HCT116 (cell line): Measurements from ENCODE around the gene CMA1. TPM values are rescaled to one million over a fixed set of nuclear protein-coding genes. Genes with fewer than 3 reads are reported as not detected.

Source experiments
- ATAC-seq: fragments of 200-7000 bp; cut with Tn5 transposase; 2 replicates; pipeline ENCODE4 v1.9.1; 2020; ENCODE audit warnings: mild to moderate bottlenecking, moderate library complexity
- BruUV-seq: library from RNA; stranded (reverse); fragments of 400-500 nt; replicated peaks from 2 replicates; lab custom pipeline; 2021; lab: Mats Ljungman, UMichigan
- CTCF ChIA-PET: fragments of 300-600 bp; sonication (Branson Sonifier 250); formaldehyde crosslinking; loops from one replicate; lab custom pipeline; 2021; ENCODE audit warnings: antibody characterized with exemption; lab: Charles Lee
- POLR2A ChIA-PET: fragments of 300-600, 350-600 bp; sonication (Branson Sonifier 250); formaldehyde crosslinking; loops from one replicate; lab custom pipeline; 2021; ENCODE audit warnings: antibody characterized with exemption; lab: Charles Lee
- RAD21 ChIA-PET, 2 experiments: fragments of 300-600 bp; sonication (Branson Sonifier 250); formaldehyde crosslinking; loops; one replicate each; lab custom pipeline; 2023; ENCODE audit warnings: low total read pairs in 2 of 2; ENCODE audit not compliant: uncharacterized antibody in 2 of 2, unreplicated experiment in 2 of 2, low non-redundant PET in 1 of 2; lab: Charles Lee
- DNase-seq: peaks from one replicate; pipeline ENCODE4 v3.0.0-alpha.2; 2010; ENCODE audit warnings: low read depth, low spot score
- H2AFZ ChIP-seq: fragments of 200-600 bp; shearing (Covaris generic), sonication (generic); 2 replicates; pipeline ENCODE4 v1.6.1; 2017; ENCODE audit warnings: low read depth, mixed run types, mixed read lengths, antibody characterized with exemption, low read length; ENCODE audit not compliant: poor library complexity, severe bottlenecking
- H3K27ac ChIP-seq: 2 replicates; pipeline ENCODE4 v1.5.1; 2012; ENCODE audit warnings: low read depth, low read length
- H3K27me3 ChIP-seq: fragments of 200-600 bp; sonication (generic); 2 replicates; pipeline ENCODE4 v1.6.1; 2016; ENCODE audit warnings: mixed run types, low read length, mixed read lengths; ENCODE audit not compliant: insufficient read depth
- H3K36me3 ChIP-seq, 2 experiments: fragments of 200-500 bp in 1 of 2; fragments of 200-600 bp in 1 of 2; sonication (Bioruptor generic) in 1 of 2; sonication (generic) in 1 of 2; 2 replicates each; pipeline versions ENCODE4 v1.5.1 to v1.6.1; 2014 to 2016; ENCODE audit warnings: low read length in 2 of 2, inconsistent platforms in 1 of 2, mixed read lengths in 1 of 2, mixed run types in 1 of 2; ENCODE audit not compliant: insufficient read depth in 2 of 2, control insufficient read depth in 1 of 2
- H3K4me1 ChIP-seq, 2 experiments: fragments of 200-600 bp in 1 of 2; sonication (generic) in 1 of 2; 2 replicates each; pipeline versions ENCODE4 v1.5.1 to v1.6.1; 2012 to 2017; ENCODE audit warnings: low read length in 2 of 2, inconsistent platforms in 1 of 2, mild to moderate bottlenecking in 1 of 2, mixed read lengths in 1 of 2, mixed run types in 1 of 2, moderate library complexity in 1 of 2; ENCODE audit not compliant: insufficient read depth in 2 of 2, control insufficient read depth in 1 of 2
- H3K4me2 ChIP-seq: fragments of 200-600 bp; sonication (generic); 2 replicates; pipeline ENCODE4 v1.6.1; 2017; ENCODE audit warnings: mixed run types, low read length, mixed read lengths
- H3K4me3 ChIP-seq, 2 experiments: fragments of 200-600 bp in 1 of 2; sonication (generic) in 1 of 2; replicated peaks in 1 of 2; 2 replicates each; pipeline ENCODE4 v1.5.1; 2011 to 2016; ENCODE audit warnings: low read length in 2 of 2, control low read depth in 1 of 2, low read depth in 1 of 2, mild to moderate bottlenecking in 1 of 2, mixed read lengths in 1 of 2, mixed run types in 1 of 2
- H3K79me2 ChIP-seq: fragments of 200-600 bp; sonication (generic); 2 replicates; pipeline ENCODE4 v1.6.1; 2017; ENCODE audit warnings: mild to moderate bottlenecking, mixed run types, low read length, moderate library complexity, mixed read lengths; ENCODE audit not compliant: insufficient read depth
- H3K9ac ChIP-seq: fragments of 200-600 bp; sonication (generic); 2 replicates; pipeline ENCODE4 v1.6.1; 2016; ENCODE audit warnings: low read length, mixed read lengths
- H3K9me2 ChIP-seq: fragments of 200-600 bp; sonication (generic), shearing (Covaris generic); 2 replicates; pipeline ENCODE4 v1.6.1; 2017; ENCODE audit warnings: mixed run types, mild to moderate bottlenecking, moderate library complexity; ENCODE audit not compliant: insufficient read depth
- H3K9me3 ChIP-seq, 2 experiments: fragments of 200-500 bp in 1 of 2; fragments of 200-600 bp in 1 of 2; sonication (Bioruptor generic) in 1 of 2; sonication (generic) in 1 of 2; 2 replicates each; pipeline ENCODE4 v1.6.1; 2014 to 2017; ENCODE audit warnings: low read length in 2 of 2, mixed read lengths in 2 of 2, inconsistent platforms in 1 of 2, low read depth in 1 of 2, mild to moderate bottlenecking in 1 of 2, mixed run types in 1 of 2, moderate library complexity in 1 of 2; ENCODE audit not compliant: control insufficient read depth in 1 of 2, insufficient read depth in 1 of 2
- H4K20me1 ChIP-seq: fragments of 200-600 bp; sonication (generic), shearing (Covaris generic); 2 replicates; pipeline ENCODE4 v1.6.1; 2017; ENCODE audit warnings: mixed run types, mild to moderate bottlenecking, moderate library complexity; ENCODE audit not compliant: insufficient read depth
- ATF3 ChIP-seq: IDR thresholded peaks from 2 replicates; pipeline ENCODE4 v1.6.1; 2012
- CTCF ChIP-seq, 3 experiments: fragments of 200-600 bp in 1 of 3; sonication (generic) in 1 of 3; IDR thresholded peaks in 2 of 3; conservative IDR thresholded peaks in 1 of 3; 2 replicates each; pipeline ENCODE4 v1.5.1; 2012 to 2017; ENCODE audit warnings: low read depth in 2 of 3, low read length in 2 of 3, antibody characterized with exemption in 1 of 3, borderline replicate concordance in 1 of 3, control low read depth in 1 of 3, mild to moderate bottlenecking in 1 of 3, mixed read lengths in 1 of 3, mixed run types in 1 of 3, moderate library complexity in 1 of 3; ENCODE audit not compliant: insufficient read depth in 1 of 3
- EGR1 ChIP-seq: IDR thresholded peaks from 2 replicates; pipeline ENCODE4 v1.6.1; 2012; ENCODE audit warnings: low read depth
- ELF1 ChIP-seq: IDR thresholded peaks from 2 replicates; pipeline ENCODE4 v1.6.1; 2012; ENCODE audit warnings: low read depth, borderline replicate concordance
- EZH2 ChIP-seq: fragments of 200-600 bp; sonication (generic); IDR thresholded peaks from 2 replicates; pipeline ENCODE4 v1.6.1; 2017; ENCODE audit warnings: antibody characterized with exemption, mixed run types
- EZH2phosphoT487 ChIP-seq: fragments of 200-600 bp; IDR thresholded peaks from 2 replicates; pipeline ENCODE4 v1.6.1; 2018; ENCODE audit warnings: antibody characterized with exemption, borderline replicate concordance
- FOSL1 ChIP-seq: IDR thresholded peaks from 2 replicates; pipeline ENCODE4 v1.6.1; 2012; ENCODE audit warnings: low read depth
- JUND ChIP-seq: IDR thresholded peaks from 2 replicates; pipeline ENCODE4 v1.6.1; 2012
- MAX ChIP-seq: IDR thresholded peaks from 2 replicates; pipeline ENCODE4 v1.6.1; 2012
- POLR2AphosphoS5 ChIP-seq: IDR thresholded peaks from 2 replicates; pipeline ENCODE4 v1.6.1; 2011; ENCODE audit warnings: mild to moderate bottlenecking, low read depth, low read length, moderate library complexity
- RAD21 ChIP-seq: IDR thresholded peaks from 2 replicates; pipeline ENCODE4 v1.6.1; 2012; ENCODE audit warnings: low read depth, mild to moderate bottlenecking
- REST ChIP-seq: IDR thresholded peaks from 2 replicates; pipeline ENCODE4 v1.6.1; 2012; ENCODE audit warnings: low read depth
- SIN3A ChIP-seq: IDR thresholded peaks from 2 replicates; pipeline ENCODE4 v1.6.1; 2012; ENCODE audit warnings: low read depth
- SP1 ChIP-seq: IDR thresholded peaks from 2 replicates; pipeline ENCODE4 v1.6.1; 2012; ENCODE audit warnings: low read depth
- SRF ChIP-seq: IDR thresholded peaks from 2 replicates; pipeline ENCODE4 v1.6.1; 2012; ENCODE audit warnings: low read depth
- TCF7L2 ChIP-seq: IDR thresholded peaks from 2 replicates; pipeline ENCODE4 v1.7.0; 2011; ENCODE audit warnings: borderline replicate concordance, inconsistent platforms; ENCODE audit not compliant: insufficient read depth, insufficient read length; ENCODE audit errors: extremely low read depth
- YY1 ChIP-seq: IDR thresholded peaks from 2 replicates; pipeline ENCODE4 v1.6.1; 2011; ENCODE audit warnings: low read length, low read depth, moderate library complexity, mild to moderate bottlenecking; ENCODE audit not compliant: insufficient replicate concordance; ENCODE audit errors: extremely low read depth
- ZBTB33 ChIP-seq: IDR thresholded peaks from 2 replicates; pipeline ENCODE4 v1.6.1; 2011; ENCODE audit warnings: mild to moderate bottlenecking, low read length, moderate library complexity; ENCODE audit not compliant: insufficient replicate concordance; ENCODE audit errors: extremely low read depth
- ZFX ChIP-seq: fragments of 450-650 bp; IDR thresholded peaks from 2 replicates; pipeline ENCODE4 v1.6.1; 2017
- ZNF274 ChIP-seq: fragments of 200-500 bp; sonication (Bioruptor generic); IDR thresholded peaks from 2 replicates; pipeline ENCODE4 v1.6.1; 2014; ENCODE audit warnings: mild to moderate bottlenecking, low read depth, low read length, inconsistent platforms
- intact Hi-C: fragments of 100-400 bp; cut with micrococcal nuclease; formaldehyde crosslinking; loops from 2 replicates; pipeline ENCODE4 v1.10.0; 2022
- total RNA-seq: library from RNA; stranded (reverse); gene quantifications from one replicate; pipeline ENCODE4 v1.2.1, GENCODE V29; 2021; ENCODE audit not compliant: unreplicated experiment

CMA1 gene
- total RNA-seq, 1 experiment from 2014 or later, result not detected

- no peaks in the 10 kb centered on the region for H3K9me2 ChIP-seq
- RAD21 ChIA-PET, result no interaction called here
- no TSS peak for BruUV-seq
- no peak for DNase-seq
- no peaks in the 10 kb centered on the region for H3K9me3 ChIP-seq
- no peaks in the 10 kb centered on the region for H3K36me3 ChIP-seq
- H3K4me2 ChIP-seq, result no peak overlapping the region
- H3K4me1 ChIP-seq, result no peaks in the 10 kb centered on the region
- no peaks in the 10 kb centered on the region for H3K79me2 ChIP-seq
- H3K9ac ChIP-seq, result no peak overlapping the region
- H3K27ac ChIP-seq, result no peak overlapping the region
- H3K4me3 ChIP-seq, result no peak overlapping the region
- TF ChIP-seq RAD21 (no peak), FOSL1 (no peak), ATF3 (no peak), EZH2 (no peak), CTCF (IDR thresholded peaks at IDR 0.05 in 2 of 3, conservative IDR thresholded peaks at IDR 0.05 in 1 of 3; ENCODE audit: borderline replicate concordance in 1 of 3, insufficient read depth in 1 of 3, low read depth in 2 of 3, low read length in 2 of 3) (no peak), YY1 (no peak), EZH2phosphoT487 (no peak), SIN3A (no peak), ELF1 (no peak), SRF (no peak), MAX (no peak), SP1 (no peak), ZFX (no peak), POLR2AphosphoS5 (no peak), TCF7L2 (no peak), ZBTB33 (no peak), JUND (no peak), EGR1 (no peak), ZNF274 (no peak), REST (no peak)
- TF ChIP-seq, all 23 proteins: peak for 0
- no peak for ATAC-seq
- H4K20me1 ChIP-seq, result no peaks in the 10 kb centered on the region
- CTCF ChIA-PET, result no interaction called here
- no peak overlapping the region for H2AFZ ChIP-seq
- POLR2A ChIA-PET, result no interaction called here
- H3K27me3 ChIP-seq, result peaks cover 5% of the 10 kb centered on the region; the same call in 1 of the 2 replicates
- intact Hi-C loops, result no loop called here
Observed at GRCh38 chr14:24535737-24536136, 27.7 kb upstream of the CMA1 start.
